Activated T-helper 1 cell treated with anti-CD3 and anti-CD28 coated beads, Interleukin-2, amount 50 U/mL, for 16 hours (primary cell): ENCODE results near the gene C14orf132.

Experiments
- DNase-seq, 2 donors: peaks; one replicate each; pipeline ENCODE4 v3.0.0-alpha.2; 2020; ENCODE audit warnings: low read depth in 1 of 2, low spot score in 1 of 2

The C14orf132 gene

DNA sequence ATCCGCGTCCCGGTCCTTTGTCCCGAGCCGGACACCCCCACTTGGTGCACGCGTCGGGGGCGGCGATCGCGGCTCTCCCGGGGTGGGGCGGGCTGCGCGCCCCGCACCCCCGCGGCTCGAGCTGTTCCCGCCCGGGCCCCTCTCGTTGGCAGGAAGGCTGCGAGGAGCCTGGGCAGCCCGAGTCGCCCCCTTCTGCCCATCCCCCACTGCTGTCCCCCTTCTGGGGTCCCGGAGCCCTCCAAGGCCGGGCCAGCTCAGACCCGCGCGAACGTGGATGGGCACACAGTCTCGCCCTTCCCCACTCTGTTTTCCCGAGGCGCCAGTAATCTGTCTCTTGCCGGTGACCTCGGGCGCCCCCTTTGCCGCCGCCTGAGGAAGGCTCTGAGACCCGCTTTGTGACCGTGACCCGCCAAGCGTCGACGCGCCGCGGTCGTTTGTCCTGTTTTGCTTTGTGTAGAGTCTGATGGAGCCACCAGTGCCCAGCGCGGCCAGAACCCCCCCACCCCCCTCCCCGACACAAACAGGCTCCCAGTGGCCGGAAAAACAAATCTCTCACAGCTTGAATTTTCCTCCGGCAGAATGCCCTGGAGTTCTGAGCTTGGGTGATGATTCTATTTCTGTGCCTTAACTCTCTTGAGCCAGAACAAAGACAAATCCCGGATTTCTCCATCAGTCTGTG lies 610 bp downstream of the C14orf132 start:
- no peak for DNase-seq

DNA sequence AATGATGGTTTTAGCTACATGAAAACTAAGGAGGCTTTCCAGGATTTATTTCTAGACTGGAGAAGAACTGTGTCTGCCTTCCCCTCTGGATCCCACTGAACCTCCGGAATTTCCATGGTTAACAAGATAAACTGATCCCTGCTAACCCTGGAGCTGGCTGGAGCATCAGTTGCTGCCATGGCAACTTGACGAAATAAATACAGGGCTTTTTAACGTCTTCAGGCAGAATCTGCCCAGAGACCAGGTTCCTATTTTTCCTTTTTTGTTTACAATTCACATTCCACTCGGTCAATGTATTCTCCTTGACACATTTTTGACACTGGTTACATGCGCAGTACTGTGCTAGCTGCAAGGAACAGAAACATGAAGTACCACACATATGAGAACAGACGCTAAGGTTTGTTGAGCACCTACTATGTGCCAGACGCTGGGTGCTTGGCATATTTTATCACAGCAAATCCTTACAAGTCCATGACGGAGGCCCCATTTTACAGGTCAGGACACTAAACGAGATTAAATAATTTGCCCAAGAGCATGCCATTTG lies 1.7 kb downstream of the C14orf132 start:
- no peak for DNase-seq

DNA sequence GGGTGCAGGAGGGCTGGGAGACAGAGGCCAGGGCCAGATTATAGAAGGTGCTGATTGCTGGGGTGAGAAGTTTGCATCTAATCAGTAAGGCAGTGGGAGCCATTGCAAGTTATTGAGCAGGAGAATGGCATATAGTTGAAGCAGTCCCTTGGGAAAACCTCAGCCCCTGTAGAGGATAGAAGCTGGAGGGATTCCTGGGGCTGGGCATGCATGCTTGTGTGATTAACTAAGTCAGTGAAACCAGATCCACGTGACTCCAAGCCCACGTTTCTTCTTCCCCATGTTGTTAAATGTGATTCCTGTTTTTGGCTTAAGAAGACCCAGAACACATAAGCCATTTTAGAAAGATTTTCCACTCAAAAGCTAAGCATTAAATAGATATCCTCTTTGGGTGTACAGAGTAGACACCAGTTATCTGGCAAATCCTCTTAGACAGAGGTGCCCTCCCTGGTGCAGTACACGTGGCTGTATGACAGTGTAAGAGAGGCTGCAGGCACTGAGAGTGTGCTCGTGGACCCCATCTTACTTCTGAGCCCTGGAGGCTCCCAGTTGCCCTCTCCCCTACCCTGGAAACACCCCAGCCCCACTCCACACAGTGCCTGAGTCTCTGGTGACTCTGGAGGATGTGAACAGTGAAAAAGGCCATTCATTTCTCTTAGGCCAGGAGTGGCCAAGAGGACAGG lies 3.2 kb downstream of the C14orf132 start:
- no peak for DNase-seq

DNA sequence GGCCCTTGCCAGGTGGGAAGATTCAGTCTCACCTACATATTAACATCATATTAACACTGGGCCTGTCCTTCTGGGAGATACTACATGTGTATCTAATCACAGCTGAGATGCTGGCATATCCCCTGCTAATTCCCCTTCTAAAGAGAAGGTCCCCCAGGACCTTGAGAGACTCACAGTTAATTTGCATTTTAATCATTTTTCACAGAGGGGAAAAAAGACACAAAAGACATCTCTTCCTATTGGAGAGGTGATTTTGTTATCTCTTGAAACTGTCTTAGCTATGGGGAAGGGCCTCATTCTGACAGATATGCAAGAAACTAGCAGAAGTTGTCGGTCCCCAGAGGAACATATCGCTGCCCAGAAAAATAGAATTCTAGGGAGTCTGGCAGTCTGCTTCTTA lies 7.5 kb downstream of the C14orf132 start:
- no peak for DNase-seq

DNA sequence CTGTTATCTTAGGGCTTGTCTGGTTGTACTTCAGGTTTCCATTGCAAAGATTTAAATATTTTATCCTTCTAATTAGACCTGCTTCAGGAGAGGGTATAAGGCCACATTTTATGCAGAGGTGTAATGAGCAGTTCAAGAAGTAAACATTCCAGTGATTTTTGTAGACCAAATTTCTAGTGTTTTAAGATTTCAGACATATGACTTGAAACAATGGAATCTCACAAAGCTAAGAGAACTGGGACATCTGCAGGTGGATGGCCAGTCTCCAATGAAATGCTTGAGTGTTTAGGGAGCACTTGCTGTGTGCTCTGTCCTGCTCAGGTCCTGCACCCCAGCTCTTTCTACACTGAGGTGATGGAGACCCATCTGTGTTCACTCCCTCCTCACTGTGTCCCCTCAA lies 7.9 kb downstream of the C14orf132 start:
- DNase-seq: no peak

DNA sequence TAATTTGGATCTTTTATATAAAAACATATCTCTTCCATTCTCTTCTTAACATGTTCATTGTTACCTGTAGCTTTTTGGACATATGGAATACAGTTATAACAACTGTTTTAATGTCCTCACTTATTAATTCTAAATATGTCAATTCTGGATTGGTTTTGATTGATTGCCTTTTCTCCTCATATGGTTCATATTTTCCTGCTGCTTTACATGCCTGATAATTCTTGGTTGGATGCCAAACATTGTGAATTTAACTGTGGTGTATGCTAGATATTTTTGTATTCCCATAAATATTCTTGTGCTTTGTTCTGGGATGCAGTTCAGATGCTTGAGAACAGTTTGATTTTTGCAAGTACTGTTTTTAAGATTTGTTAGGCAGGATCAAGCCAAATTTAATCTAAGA lies 10.8 kb downstream of the C14orf132 start:
- DNase-seq: no peak

DNA sequence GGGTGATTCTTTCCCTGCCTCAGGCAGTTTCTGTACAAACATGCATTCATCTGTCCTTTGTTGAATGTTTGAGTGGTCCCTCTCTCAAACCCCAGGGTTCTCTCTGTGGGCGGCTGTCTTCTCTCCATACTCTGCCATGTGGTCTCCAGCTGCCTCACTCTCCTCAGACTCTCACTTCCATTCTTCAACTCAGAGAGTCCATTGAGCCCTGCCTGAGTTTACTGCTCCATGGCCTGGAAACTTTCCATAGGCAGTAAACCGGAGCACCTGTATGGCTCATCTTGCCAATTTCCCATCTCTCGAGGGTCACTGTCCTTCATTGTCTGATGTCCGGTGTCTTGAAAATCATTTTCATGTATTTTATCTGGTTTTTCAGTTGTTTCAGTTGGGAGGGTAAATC lies 11.3 kb downstream of the C14orf132 start:
- DNase-seq: no peak

DNA sequence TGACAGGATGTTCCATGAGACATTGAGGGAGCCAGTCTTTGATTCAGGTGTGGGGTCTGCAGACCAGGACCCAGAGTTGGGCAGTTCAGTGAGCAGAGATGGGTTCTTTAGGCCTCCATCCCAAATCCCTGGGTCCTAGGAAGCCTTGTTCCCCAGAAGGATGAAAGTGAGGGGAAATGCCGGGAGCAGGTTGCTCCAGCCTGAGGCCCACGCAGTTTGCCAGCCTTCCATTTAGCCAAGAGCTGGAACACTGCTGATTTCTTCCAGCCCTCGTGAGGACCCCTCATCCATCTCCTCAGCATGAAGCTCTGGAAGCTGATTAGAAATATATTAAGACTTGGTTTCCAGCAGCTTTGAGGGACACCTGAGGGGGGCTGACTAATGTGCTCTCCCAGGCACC lies 12.1 kb downstream of the C14orf132 start:
- DNase-seq: no peak

DNA sequence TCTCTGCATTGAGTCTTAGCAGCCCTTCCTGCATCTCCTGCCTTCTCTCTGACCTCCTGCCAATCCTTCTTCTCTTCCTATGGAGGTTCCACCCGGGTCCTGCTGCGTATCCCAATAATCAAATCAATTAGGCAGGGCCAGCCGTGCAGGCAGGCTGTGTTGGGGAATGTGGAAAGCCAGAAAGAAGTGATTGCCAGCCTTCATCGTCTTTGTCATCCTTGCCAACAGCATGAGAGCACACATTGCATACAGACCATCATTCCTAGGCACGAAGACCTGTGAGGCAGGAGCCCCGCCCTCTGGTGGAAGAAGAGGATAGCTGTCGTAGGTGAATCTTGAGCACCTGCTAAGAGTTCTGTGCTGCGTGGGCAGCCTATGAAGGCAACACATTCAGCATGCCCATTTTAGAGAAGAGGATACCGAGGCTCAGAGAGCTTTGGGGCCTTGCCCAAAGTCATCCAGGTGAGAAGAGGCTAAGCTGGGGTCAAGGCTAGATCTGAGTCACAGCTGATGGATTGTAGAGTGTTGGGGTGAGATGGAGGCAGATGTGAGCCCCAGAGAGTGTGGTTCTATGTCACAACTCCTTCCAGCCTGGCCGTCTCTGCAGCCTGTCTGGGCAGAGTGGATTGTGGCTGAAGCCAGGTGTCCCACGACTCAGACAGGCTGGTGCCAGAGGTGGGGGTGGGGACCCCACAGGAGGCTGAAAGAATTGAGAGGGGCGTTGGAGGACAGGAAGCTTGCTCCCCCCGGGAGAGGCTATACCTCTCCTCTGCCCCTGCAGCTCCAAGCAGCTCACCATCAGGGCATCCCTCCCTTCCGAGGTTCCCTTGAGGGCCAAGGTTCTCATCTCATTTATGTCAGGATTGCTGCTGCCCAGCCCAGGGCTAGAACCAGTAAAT lies 12.7 kb downstream of the C14orf132 start:
- DNase-seq: no peak

DNA sequence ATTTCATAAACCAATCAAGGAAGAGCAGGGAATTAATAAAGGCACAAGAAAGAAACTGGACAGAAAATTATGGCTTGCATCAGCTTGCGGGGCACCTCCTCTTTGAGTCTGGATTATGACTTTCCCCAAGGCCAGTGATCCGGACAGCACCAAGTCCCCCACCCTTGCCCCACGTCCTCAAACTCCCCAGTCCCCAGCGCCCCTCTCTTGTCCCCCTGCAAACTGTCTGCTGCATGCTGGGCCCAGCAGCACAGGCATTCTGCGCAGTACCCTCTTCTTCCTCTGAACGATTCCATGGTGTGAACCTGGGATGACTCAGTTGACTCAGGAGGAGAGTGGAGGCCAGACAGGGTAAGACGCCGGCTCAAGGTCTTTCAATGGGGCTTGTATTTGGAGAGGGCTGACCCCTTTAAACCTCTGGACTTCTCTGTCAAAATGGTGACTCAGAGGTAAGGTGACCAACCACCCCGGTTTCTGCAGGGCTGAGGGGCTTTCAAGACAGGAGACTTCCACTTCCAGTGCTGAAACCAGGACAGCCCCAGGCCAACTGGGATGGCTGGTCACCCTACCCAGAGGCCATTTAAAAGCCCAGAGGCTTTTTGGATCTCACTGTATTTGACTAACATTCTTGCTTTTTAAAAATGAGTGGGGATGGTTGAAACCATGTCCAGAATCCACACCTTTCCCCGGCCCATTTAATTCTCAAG lies 13.5 kb downstream of the C14orf132 start:
- no peak for DNase-seq

DNA sequence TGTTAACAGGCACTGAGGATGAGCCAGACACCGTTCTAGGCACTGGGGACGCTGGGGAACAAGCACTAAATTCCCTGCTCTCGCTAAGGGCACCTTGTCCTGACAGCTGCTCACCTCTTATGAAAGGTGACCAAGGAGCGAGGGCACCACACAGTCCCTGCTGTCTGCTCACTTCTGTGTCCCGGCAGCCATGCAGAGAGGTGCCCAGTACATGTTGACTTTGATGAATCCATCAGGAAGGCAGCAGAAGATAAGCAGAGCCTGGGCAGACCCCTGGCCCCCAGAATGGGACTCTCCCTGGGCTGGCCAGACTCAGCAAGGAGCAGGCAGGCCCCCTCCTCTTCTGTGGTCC lies 14.1 kb downstream of the C14orf132 start:
- no peak for DNase-seq

DNA sequence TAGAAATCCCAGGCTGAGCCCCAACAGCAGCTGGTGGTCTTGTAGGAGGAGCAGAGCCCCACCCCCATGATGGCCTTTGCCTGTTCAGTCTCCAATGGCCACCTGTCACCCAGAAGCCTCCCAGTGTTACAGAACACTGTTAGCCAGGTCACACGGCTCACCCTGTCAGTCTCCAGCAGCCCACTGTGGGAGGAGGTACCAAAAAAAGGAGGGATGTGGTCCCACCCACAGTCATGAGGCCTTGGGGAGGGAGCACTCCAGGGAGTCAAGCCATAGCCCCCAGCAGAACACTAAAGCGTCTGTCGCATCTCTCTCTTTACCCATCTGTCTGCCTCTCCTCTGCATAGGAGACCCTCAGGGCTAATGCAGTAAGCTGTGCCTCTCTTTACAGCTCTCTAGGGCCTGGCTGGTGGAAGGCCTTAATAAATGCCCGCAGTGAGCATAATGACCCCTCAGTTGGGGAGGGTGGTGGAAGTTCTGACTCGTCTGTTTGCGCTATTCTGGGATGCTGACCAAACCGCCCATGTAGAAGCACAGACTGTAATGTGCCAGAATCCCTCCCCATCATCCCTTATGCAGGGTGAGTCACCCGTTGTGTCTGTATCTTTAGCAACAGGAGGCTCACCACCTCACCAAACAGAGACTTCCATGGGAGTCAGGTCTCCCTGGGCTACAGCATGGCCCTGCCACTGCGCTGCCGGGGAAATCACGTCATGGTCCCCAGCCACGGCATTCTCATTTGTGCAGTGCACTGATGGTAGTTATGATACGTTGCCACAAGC lies 14.6 kb downstream of the C14orf132 start:
- DNase-seq: no peak

DNA sequence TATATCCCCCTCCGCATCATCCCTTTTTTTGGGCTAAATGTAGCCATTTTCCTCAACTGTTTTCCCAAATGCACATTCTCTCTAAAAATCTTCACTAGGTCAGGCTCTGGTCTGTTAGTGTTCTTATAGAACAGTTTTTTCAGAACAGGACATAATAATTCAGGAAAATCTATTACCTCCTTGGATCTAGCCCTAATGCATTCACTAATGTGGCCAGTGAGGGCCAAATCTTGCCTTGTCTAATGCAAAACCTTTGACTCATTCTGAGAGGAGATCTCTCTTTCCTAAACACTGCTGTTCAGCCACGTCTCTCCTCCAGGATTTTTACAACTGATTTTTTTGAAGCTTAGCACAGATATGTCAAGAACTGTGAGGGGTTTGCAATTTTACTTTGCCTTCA lies 15.5 kb downstream of the C14orf132 start:
- DNase-seq: no peak

DNA sequence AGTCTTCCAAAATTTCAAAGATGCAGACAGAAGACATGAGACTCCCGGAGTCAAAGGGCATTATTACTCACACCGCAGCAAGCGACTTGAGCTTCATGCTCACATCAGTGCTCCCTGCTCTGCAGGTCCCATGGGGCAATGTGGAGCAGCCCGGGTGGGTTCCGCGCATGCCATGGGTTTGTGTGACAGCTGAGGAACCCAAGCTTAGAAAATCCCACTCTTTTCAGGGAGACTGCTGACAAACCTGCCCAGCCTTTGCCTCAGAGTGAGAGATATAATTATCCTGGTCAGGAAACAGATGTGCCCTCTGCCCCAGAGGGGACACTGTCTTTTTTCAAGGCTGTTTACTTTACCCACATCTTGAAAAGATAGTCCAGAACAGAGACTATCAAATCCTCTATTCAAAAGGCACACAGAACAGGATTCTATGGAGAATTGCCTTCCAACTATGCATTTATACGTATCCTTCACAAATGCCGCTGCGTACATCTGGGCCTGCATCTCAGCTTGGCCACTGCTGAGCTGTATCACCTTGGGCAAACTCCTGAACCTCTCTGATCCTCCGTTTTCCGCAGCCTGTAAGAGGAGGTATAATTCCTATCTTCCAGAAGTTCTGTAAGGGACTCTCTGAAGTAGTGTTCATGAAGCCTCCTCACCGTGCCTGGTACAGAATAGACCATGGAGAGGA lies 16.0 kb downstream of the C14orf132 start:
- no peak for DNase-seq

DNA sequence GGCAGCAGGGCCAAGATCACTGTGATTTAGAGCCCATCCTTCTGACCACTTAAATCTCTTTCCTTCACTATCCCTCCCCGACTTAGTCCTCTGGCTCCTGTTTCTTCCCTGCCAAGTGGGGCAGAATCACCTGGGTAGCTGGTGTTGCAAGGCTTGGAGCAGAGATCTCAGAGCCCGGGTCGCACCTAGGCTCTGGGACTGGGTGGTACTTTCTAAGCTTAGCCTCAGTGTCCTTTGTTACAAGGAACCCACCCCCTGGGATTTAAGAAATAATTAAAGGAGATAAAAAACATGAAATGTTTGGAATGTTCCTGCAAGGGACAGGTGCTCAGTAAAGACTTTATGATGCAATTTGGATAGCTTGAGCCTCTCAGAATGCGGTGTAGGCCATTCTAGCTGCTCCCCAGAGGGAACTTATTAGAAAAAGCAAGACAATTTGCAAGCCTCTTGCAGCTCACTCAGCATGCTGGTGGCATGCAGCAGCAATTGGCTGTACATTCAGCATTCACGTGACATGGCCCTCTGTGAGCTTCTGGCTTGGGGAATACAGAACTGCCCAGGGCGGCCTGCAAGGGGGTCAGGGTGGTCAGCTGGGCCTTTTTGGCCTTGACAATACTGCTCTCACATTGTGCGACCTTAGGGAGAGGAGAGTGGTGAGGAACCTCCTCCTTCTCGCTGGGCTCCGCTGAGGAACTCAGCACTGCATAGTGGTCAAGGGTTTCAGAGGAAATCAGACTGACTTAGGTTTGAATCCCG lies 16.8 kb downstream of the C14orf132 start:
- no peak for DNase-seq

DNA sequence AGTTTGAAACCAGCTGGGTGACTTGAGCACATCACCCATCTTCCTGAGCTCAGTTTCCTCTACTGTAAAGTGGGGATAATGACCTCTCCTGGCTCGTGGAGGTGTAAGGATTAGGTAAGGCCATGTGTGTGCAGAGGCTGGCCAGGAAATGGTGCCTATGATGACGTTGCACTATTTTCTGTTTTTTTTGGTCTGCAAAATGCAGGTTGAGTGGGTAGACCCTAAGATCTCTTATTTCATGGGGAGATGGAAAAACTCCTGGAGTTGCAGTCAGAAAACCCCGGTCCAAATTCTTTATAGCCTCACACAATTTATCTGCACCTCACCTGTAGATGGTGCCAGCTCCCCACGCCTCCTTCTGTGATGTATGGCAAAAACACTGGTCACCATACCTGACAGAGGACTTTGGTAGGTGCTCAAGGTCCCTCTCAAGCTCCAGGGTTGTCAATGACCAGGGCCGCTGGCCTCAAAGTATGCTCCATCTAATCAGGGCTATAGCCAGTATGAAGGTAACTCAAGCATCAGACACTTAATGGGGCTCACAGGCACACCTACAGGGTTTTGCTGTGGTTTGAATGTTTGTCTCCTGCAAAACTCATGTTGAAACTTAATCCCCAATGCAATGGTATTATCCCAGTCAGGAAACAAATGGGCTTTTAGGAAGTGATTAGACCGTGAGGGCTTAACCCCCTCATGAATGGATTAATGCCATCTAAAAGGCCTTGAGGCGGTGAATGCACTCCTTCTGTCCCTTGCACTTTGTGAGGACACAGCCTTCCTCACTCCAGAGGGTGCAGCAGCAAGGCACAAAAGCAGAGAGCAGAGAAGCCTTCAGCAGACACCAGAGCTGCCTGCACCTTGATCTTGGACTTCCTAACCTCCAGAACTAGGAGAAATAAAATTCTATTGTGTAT lies 17.6 kb downstream of the C14orf132 start:
- no peak for DNase-seq

DNA sequence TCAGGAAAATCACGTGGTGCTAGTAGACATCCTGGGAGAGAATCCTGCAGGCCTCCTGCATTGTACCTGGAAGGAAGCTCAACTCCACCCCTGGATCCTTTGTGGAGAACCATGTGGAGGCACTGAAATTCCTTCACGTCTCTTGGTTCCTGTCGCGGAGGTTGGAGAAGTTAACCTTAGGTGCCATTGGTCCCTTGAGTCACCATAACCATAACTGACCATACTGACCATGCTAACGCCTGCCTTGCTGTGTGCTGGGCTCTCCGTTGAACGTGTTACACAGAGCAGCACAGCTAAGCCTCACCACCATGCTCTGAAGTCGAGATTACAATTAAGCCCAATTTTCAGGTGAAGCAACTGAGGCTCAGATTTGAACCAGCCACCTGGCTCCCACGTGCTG lies 18.6 kb downstream of the C14orf132 start:
- DNase-seq: no peak

DNA sequence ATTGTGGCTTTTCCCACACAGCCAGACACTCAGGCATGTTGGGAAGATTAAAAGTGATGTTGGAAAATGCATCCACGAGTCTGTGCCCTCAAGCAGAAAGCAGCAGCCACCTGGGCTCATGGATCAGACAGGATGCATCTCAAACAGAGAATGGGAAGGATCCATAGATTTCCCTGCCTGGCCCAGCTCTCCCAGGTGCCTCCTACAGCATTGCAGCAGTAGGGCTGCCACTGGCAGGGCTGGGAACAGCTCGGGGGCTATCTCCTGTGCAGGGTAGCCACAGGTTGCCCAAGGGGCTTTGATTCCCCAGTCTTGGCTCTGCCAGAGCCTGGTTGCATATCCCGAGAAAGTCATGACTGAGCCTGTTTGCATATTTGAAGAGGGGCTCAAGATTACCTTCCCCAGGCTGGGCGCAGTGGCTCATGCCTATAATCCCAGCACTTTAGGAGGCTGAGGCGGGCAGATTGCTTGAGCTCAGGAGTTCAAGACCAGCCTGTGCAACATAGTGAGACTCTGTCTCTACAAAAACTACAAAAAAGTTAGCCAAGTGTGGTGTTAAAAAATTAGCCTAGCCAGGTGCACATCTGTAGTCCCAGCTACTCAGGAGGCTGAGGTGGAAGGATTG lies 19.5 kb downstream of the C14orf132 start:
- no peak for DNase-seq
